Inflammatory macrophage treated with lipopolysaccharide for 1 hour (primary cell): ENCODE results near the gene YEATS2.
"Not testable (repeated sequence)": the region's sequence is repeated elsewhere in the genome, so short reads cannot be mapped to it uniquely, and the experiment has no call there.

Source experiments
- DNase-seq, 2 donors: peaks; one replicate each; pipeline ENCODE4 v3.0.0-alpha.2; 2020 to 2022

Gene YEATS2

DNA sequence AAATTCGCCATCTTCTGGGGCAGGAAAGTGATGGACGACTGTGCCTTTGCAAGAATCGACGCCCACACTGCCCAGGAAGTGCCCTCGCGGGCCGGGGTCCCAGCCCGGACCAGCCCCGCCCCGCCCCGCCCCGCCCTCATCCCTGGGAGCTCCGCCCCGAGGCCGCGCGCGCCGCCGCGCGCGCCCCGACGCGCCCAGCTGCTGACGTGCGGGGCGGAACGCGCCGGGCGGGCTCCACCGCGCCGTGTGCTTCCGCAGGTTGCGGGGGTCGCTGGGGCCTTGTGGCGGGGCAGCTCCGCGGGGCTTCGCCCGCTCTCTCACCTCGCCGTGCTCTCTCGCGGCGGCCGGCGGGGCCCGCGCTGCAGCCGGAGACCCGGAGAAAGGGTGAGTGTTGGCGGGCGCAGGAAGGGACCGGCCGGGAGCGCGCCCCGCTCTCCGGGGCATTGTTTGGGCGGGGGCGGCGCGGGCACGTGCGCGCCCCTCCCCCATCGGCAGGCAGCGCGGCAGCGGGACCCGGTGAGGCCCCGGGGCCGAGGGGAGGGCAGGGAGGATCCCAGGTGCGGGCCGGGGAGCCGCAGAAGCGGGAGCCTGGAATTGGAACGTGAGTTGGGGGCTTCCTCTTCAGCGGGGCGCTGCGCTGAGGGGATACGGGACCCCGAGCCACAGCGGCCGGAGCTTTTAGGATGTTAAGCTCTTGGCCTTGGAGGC is at the start of gene YEATS2:
Gene YEATS2, plus strand, starts transcription at position 188 of the 708 bp plus-strand sequence. CDS start 17,366 bp downstream, outside the sequence.
- peak; percentile 72 to 81 for DNase-seq

DNA sequence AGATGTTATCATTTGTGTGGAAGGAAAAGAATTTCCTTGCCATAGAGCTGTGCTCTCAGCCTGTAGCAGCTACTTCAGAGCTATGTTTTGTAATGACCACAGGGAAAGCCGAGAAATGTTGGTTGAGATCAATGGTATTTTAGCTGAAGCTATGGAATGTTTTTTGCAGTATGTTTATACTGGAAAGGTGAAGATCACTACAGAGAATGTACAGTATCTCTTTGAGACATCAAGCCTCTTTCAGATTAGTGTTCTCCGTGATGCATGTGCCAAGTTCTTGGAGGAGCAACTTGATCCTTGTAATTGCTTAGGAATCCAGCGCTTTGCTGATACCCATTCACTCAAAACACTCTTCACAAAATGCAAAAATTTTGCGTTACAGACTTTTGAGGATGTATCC is 47.0 kb upstream of the YEATS2 start:
- no peak for DNase-seq

- DNase-seq = peak in 1 of 2 donors; percentile 10
Measured at GRCh38 chr3:183653209-183654064, 44.2 kb upstream of the YEATS2 start.

GRCh38 chr3:183654727-183655126 is 42.9 kb upstream of the YEATS2 start:
- no peak for DNase-seq

GRCh38 chr3:183662099-183662498 is 35.5 kb upstream of the YEATS2 start:
- DNase-seq = no peak

- no peak for DNase-seq
Measured at GRCh38 chr3:183664913-183665381, 32.6 kb upstream of the YEATS2 start.

DNA sequence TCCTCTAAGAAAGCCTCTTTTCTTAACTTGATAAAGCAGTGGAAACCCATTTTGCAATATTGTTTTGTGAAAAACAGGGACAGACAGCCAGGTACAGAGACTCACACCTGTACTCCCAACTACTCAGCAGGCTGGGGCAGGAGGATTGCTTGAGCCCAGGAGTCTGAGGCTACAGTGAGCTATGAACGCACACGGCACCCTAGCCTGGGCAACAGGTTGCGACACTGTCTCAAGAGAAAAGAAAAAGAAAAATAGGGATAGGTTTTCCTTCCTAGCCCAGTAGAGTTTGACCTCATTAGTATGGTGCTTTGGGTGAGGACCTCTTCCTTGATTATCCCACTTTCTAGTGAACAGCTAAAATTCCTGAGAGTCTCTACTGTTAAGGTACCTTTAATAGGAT is 17.5 kb upstream of the YEATS2 start:
- no peak for DNase-seq

- DNase-seq = no peak
Measured at GRCh38 chr3:183687705-183688104, 9.9 kb upstream of the YEATS2 start.

- DNase-seq = no peak
Measured at GRCh38 chr3:183688874-183689273, 8.7 kb upstream of the YEATS2 start.

- DNase-seq = not testable (repeated sequence)
Measured at GRCh38 chr3:183689621-183690020, 8.0 kb upstream of the YEATS2 start.

DNA sequence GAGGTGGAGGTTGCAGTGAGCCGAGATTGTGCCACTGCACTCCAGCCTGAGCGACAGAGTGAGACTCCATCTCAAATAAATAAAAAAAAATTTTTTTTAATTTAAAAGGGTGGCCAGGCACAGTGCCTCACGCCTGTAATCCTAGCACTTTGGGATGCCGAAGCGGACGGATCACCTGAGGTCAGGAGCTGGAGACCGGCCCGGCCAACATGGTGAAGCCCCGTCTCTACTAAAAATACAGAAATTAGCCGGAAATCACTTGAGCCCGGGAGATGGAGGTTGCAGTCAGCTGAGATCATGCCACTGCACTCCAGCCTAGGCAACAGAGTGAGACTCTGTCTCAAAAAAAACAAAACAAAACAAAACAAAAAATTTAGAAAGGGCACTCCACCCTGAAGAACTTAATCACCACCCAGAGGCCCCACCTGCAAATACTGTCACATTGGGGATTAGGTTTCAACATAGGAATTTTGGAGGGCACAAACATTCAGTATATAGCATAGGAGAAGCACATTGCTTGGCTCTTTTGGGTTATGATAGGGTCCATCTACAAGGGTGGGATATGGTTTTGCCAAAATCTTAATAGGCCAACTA is 7.1 kb upstream of the YEATS2 start:
- DNase-seq = no peak

GRCh38 chr3:183692436-183692835 is 5.2 kb upstream of the YEATS2 start:
- no peak for DNase-seq

GRCh38 chr3:183695569-183696364 is 1.8 kb upstream of the YEATS2 start:
- no peak for DNase-seq

DNA sequence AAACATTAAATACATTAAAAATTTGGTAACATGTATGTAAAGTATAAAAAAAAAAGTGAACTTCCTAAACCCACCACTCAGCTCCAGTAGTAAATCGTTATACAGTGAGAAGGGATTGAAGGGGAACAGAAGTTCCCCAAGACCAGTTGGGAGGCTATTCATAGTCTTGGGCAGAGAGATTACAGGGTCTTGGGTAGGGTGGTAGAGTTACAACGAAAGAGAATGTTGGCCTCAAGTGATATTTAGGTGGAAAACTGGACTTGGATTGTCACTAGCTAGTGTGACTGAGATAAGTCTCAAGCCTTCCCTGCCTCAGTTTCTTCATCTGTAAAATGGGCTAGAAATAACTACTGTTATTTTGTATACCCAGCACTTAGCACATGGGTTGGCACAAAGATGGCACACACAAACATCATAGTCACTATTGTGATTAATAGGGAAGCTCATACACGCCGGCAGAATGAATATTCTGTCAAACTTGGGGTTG is 431 bp upstream of the YEATS2 start:
- DNase-seq = no peak

- peak; percentile 44 to 45 for DNase-seq
Measured at GRCh38 chr3:183698318-183698751, 738 bp downstream of the YEATS2 start.

DNA sequence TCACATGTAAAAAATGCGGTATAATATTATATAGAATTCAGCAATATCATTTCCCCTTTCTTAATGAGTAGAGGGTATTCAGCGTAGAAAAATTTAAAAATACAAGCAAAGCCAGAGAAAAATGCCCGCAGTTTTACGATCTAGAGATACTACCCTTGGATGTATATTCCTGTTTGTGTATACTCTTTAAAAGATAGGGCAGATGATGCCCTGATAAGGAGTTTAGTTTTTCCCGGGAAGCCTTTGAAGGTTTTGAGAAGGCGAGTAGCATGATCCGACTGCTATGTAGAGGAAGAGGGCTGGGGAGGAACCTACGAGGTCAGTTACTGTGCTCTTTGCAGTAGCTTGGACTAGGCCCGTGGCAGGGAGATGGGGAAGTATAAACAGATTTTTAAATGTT is 1.2 kb downstream of the YEATS2 start:
- peak; percentile 47 to 58 for DNase-seq

DNA sequence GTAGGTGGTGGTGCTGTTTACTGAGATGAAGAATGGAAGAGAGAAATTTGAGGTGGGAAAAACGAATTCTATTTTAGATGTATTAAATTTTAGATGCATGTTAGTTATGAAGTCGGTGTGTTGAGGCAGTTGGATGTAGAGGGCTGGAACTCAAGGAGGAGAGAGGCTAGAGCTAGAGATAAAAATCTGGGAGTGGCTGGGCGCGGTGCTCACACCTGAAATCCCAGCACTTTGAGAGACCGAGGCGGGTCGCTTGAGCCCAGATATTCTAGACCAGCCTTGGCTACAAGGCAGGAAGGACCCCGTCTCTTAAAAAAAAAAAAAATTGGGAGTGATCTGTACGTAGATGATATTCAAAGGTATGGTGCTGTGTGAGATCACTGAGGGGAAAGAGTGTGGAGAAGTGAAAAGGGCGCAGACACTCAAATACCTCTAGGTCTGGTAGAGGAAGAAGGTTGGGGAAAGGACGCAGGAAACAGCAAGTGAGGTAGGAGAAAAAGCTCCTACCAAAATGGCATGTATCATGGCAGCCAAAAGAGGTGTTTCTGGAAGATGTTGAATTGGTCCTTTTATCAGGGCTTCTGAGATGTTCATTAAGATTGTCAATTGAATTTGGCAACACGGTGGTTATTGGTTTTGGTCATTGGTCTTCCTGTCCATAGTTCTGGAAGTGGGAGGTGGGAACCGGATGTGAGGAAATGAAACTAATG is 1.8 kb downstream of the YEATS2 start:
- no peak for DNase-seq

DNA sequence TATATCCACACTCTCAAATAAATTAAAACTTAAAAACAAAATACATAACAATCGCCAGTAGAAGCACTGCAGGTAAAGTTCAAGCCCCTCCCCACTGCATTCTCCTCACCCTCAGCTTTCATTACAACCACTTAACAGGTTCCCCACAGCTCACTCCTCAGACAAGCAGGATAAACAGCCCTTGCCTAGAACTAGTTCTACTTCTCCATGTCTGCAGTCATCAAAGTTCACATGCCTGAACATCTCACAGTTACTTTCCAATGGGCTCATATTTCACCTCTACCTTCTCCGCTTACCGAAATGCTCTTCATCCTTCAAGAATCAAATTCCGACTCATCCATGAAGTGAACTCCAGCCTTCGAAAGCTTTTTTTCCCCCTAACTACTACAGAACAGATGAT is 4.1 kb downstream of the YEATS2 start:
- DNase-seq = no peak

GRCh38 chr3:183703892-183704291 is 6.3 kb downstream of the YEATS2 start:
- not testable (repeated sequence) for DNase-seq

DNA sequence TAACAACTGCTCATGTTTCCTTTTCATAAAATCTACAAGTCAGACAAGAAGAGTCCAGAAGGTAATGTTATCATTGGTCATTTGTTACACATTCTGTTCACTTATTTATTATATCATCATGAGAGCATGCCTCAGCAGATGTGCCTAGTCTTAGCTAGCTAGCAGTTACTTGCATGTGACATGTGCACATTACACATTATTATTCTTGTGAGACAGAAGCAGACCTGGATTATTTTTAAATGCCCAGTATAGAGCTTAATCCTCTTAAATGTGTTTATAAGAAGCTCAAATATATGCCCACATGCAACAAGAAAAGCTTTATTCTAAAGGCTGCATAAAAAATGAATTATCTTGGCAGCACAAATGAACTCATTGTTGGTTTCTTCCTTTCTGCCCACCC is 12.6 kb downstream of the YEATS2 start:
- DNase-seq = no peak

- DNase-seq = no peak
Measured at GRCh38 chr3:183711516-183711915, 13.9 kb downstream of the YEATS2 start.

GRCh38 chr3:183714622-183715021 is 17.0 kb downstream of the YEATS2 start:
- DNase-seq = no peak
